ENCODE measurements around the gene SP110.
"Not testable (repeated sequence)": the region's sequence is repeated elsewhere in the genome, so short reads cannot be mapped to it uniquely, and the experiment has no call there.

SP110 gene

GRCh38 chr2:230222829-230223228, 3.0 kb upstream of the SP110 start:
- DNase-seq = not testable (repeated sequence)

DNA sequence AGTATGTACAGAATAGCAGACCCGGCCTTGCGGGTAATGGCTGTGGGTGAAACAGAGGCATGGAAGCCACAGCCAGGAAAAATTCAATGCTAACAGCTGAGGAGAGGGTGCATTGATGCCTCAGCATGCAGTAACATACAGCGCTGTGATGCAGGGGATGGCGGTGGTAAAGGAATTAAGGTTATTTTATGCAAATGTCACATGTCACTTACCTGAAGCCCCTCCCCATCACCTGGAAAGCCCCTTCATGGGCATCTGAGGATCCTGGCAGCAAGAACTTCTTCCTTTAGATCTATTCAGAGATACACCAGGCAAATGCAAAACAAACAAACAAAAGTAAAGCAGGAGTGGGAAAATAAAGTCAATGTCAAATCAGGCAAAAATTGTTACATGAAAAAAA, 1.7 kb upstream of the SP110 start:
- DNase-seq = no peak

DNA sequence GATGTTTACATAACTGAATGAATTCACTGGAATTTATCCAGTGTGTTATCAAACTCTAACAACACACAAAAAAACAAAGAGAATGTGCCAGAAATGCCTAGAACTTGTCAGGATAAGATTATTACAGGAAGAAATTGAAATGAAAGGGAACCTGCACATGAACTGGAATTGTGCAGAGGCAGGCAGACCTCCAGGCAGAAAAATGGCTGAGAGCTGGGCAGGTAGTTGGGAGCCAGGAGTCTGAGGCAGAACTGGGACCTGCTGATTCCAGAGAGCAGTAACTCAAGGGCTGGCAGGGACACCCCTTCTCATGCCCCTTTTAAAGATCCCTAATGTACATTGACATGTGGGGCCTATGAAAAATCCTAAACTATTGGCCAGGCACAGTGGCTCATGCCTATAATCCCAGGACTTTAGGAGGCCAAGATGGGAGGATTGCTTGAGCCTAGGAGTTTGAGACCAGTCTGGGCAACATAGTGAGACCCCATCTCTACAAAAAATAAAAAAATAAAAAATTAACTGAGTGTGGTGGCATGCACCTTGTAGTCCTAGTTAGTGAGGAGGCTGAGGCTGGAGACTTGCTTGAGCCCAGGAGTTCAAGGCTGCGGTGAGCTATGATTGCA, 674 bp upstream of the SP110 start:
- DNase-seq = no peak

GRCh38 chr2:230218421-230218820, 1.4 kb downstream of the SP110 start:
- DNase-seq = no peak

DNA sequence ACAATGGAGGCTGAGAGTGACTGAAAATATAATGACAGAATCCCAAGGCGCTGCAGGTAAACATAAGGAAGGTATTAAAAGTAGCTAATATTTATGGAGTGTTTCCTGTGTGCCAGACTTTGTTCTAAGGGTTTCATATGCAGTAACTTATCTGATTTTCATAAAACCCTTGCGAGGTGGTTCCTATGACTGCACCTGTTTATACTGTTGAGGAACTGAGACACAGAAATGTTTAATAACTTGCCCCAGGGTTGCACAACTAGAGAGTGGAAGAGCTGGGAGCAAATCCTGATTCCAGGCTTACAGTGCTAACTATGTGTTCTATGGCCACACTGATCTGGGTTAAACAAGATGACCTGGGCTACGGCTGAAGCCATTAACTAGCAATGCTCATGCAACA, 2.4 kb downstream of the SP110 start:
- no peak for DNase-seq

DNA sequence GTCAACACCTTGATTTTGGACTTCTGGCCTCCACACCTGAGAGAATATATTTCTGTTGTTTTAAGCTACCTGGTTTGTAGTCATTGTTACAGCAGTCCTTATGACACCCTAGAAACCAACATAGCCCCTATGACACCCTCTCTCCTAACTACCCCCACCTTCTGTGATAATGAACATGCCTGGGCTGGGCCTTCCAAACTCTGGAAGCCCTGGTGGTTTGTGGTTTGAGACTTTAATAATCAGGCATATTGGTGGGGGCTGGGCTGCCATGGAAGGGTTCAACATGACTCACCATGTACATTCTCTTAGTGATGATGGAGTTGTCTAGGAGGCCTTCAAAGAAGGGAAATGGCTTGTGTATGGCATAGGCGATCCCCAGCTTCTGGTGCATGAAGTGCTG, 3.3 kb downstream of the SP110 start:
- no peak for DNase-seq

GRCh38 chr2:230209422-230210051, 10.2 kb downstream of the SP110 start:
- DNase-seq = no peak

DNA sequence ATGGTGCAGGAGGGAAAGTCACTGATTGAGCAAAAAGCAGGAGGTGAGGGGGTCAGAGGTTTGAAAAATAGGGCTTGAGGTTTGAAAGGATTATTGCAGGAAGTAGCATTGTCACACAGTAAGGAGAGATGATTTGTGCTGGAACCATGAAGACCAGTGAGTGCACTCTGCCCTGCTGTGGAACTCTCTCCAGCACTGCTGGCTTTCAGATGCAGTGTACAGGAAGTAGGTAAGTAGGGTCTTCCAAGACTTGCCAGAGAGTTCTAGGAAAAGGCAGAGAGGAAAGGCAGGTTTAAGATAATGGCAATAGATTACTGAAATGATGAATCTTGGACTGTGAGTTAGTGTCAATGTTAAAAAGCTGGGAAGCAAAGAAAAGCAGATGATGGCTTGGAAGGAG, 11.2 kb downstream of the SP110 start:
- DNase-seq = no peak

DNA sequence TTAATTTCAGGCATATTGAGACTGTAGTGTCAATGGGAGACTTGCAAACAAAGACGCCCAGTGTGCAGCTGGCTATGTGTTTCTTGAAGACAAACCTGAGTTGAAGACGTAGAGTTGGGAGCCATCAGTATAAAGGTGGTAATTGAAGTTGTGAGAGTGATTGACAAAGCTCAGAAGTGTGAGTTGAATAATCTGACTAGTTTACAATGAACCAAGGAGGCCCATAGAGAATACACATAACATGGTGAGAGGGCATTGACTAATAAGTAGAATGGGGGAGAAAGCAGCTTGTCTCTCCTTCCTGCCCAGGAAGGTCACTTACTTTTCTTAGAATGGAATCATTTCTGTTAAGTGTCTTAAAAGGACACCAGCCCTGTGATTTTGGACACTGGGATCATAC, 14.1 kb downstream of the SP110 start:
- no peak for DNase-seq

GRCh38 chr2:230205034-230205433, 14.8 kb downstream of the SP110 start:
- DNase-seq = no peak

DNA sequence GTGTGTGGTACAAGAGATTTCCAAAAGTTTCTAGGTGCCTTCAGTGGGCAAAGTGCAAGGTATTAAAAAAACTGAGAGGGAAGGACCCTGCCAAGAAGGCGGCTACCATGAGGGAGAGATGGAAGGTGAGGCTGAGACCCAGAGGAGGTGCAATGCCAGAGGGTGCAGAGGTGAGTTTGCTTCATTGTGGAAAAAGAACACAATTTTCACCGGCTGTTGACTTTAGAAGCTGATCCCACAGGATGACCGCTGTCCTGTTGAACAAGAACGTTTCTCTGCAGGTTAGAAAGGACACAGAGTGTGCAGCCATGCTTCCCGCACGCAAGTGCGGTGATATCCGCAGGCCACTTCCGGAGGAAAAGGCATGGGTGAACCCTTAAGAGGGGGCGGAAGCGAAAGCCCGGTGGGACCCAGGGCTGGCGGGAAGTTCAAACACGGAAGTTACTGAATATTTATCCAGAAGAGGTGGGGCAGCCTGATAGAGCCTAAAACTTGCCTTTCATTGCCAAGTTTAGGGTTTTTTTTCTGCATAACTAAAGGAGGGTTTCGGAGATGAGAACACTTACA, 16.6 kb downstream of the SP110 start:
- no peak for DNase-seq

DNA sequence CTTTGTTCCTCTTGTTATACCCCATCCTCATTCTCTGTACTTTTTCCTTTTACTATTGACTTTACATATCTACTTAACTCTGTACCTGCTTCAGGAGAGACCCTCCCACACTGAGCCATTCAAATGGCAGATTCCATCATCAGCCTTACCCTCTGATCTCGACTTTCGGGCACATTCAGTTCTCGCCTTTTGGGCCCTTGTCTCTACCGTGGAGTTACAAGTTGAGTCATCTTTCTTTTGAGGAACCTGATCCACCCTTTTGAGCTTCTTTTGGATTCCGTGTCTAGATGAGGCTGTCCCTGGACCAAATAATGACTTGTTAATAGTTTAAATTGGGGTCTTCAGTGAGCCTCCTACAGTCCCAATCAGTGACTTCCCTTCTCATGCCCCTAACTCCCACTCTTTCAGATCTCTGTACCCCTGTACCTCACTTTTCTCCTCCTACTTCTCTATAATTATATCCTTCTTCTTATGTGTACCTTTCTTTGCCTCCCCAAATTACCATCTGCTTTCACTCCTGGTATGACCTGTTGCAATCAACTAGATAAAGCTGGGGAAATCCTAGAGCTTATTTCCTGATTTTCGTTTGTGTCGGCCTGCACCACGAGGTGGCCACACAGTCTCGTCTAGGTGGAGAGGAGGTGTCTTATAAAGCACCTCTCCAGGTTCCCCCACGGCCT, 17.2 kb downstream of the SP110 start:
- DNase-seq = no peak

DNA sequence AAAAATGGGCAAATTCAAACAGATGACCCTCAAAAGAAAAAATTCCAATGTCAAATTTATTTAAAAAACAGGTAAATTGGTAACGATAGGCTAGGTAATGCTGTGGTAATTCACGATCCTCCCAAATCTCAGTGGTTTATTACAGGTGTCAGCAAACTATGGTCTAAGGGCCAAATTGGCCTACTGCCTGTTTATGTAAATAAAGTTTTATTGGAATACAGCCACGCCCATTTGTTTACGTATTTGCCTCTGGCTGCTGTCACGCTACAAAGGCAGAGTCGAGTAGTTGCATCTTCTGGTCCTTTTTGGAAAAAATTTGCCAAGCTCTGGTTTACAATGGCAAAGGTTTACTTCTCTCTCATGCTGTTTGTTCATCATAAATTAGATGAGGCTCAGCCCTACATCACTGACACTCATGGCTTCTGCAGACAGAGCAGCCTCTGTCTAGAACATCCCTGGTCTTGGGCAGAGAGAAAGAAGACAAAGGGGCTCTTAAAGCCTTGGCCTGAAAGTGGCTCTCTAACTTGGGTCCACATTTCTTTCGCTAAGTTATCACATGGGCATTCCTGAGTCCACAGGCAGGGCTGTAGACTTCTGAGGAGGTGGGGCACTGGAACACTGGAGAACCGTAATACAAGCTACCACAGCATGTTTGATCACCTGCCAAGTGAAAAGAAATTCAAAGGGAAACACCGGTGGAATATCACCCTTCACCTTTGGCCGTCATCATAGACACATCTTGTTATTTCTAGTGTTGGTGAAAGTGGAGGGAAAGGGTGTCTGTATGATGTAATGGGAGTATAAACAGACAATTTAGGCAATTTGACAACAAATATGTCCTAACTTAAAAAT, 34.8 kb downstream of the SP110 start:
- DNase-seq = no peak

GRCh38 chr2:230181195-230181594, 38.6 kb downstream of the SP110 start:
- no peak for DNase-seq

- no peak for DNase-seq
These were observed 39.9 kb downstream of the SP110 start for GRCh38 chr2:230179907-230180306.

DNA sequence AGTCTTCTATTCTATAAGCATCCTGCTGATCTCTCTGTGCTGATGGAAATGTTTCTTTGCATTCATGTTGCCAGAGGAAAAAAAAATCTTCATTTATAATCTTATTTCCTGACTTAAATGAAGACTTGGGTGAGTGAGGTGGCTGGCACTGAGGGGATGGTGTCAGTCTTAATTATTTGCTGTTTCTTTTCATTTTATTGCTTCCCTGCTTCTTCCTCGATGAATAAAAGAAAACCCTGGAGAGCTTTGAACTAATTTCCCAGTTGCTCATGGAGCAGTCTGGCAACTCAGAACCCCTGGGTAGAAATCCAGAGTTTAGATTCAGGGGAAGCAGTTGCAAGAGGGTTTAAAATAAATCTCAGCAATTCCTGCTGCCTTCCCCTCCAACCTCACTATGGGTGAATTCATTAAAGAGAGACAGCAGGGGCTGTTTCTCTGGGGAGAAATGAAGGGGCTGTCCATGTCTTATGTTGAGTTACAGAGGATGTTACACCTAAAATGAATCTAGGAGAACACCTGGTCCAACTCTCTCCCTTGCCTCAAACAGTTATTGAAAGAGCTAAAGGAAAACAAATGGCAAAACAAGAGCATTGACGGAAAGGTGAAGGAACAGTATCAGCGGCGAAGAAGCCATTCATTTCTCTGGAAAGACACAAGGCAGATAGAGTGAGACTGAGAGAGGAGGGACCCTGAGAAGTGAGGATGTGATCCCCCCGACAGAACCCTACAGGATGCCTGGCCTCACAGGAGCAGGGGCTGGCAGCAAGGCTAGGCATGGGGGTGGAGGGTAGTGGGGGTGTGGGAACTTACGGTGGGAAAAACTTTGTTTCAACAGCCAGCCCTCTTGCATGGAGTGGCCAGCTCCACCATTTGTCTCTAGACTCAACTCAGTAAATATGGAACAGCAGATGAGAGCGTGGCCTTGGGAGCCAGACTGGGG, 41.0 kb downstream of the SP110 start:
- no peak for DNase-seq

DNA sequence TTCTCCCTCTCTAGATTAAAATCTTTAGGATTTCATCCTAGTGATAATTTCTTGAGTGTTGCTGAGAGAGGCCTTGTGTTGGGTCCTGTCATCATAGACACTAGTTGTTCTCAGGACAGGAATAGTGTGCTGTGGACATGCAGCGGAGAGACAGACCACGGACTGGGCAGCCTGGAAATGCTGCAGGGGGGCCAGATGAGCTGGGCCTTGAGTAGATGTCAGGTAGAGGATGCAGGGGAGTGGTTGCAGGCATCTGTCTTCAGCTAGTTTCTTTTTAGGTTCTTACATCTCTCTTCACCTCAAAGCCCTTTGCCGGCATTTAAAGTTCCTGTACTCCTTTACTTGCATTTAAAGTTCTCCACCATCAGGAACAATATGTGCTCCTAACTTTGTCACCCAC, 42.8 kb downstream of the SP110 start:
- DNase-seq = no peak

DNA sequence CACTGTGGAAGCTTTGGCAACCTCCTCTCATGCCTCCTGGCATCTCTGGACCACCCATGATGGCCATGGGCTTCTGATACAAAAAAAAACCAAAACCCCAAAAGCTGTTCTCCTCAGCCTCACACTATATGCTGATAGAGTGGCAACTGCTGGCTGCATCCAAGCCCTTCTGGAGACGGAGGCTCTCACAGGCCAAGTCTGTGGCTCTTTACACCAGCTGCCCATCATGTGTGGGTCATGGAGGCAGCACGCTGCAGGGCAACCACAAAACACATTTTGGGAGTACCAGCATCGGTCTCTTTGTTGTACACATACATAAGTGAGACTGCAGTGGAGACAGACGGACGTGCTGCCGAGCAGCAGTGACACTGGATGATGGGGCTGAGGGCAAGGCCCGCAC, 45.3 kb downstream of the SP110 start:
- DNase-seq = no peak

GRCh38 chr2:230172852-230173251, 46.9 kb downstream of the SP110 start:
- no peak for DNase-seq

DNA sequence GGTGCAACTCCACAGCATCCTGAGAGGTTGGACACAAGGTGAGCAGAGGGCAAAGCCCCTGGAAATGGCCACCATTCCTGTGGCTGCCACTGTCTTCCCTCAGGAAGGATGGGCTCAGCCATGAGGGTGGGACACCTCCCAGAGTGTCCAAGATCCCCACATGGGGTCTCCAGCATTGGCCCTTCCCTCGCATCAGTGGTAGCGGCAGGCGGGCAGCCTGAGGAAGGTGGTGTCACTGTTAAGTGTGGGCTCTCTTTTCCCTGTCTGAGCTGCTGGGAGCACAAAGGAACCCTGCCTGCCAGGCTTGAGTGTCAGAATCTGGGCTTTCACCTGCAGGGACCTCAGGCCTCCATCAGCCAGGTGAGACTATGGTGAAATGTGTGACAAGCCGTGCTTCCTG, 47.6 kb downstream of the SP110 start:
- DNase-seq = no peak

DNA sequence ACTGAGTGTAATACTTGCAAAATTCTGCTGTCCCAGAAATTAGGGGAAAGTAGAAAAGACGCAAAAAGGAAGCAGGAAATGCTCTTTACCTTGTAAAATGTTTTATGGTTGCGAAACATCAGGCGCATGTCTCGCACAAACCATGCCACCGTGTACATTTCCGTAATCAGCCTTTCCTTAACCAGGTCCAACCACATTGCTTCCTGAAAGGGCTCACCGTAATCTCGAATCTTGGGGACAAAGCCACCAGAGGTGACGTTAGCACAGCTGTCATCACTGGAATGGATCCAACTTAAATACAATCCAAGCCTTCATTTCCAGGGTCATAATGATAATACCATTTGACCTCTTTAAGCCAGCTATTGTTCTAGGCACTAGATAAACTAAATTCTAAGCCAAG, 49.3 kb downstream of the SP110 start:
- DNase-seq = no peak

DNA sequence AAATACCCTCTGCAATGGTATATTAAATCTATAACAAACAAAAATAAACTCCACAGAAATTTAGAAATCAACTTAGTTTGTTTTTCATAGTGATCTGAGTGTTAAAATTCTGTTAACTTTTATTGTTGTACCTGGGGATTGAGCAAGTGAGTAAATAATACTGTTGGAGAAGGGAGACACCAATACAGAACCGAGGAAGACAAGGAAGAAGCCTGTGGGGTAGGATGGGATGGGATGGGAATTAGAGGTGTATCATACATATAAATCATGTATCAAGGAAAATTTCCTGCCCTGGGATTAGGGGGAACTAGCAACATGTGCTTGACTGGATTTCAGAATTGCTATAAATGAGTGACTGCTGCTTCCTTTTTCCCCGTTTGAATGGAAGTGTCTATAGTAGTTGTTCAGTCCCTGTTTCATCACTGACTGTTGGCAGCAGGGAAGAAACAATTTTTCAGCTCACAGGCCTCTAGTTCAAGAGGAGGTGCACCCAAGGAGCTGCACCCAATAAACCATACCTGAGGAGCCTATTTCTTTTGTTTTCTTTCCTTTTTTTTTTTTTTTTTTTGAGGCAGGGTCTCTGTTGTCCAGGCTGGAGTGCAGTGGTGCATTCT, 53.1 kb downstream of the SP110 start:
- DNase-seq = no peak
